Type B pancreatic cell (in vitro differentiated cells): Measurements from ENCODE around the gene EZR. TPM values are rescaled to one million over a fixed set of nuclear protein-coding genes. Genes with fewer than 3 reads are reported as not detected.

Source experiments
- DNase-seq: peaks from one replicate; pipeline ENCODE4 v3.0.0; 2021; ENCODE audit warnings: mixed read lengths; ENCODE audit not compliant: unreplicated experiment; ENCODE audit errors: extremely low spot score
- H3K27ac Mint-ChIP-seq: 2 replicates; pipeline ENCODE4 v1.8.0; 2021; ENCODE audit warnings: mild to moderate bottlenecking, mixed read lengths
- H3K27me3 Mint-ChIP-seq: 2 replicates; pipeline ENCODE4 v1.8.0; 2021; ENCODE audit warnings: mixed read lengths
- H3K36me3 Mint-ChIP-seq: 2 replicates; pipeline ENCODE4 v1.8.0; 2021; ENCODE audit warnings: mixed read lengths
- H3K4me1 Mint-ChIP-seq: one replicate; pipeline ENCODE4 v1.8.0; 2021; ENCODE audit warnings: mixed read lengths; ENCODE audit not compliant: unreplicated experiment
- H3K4me3 Mint-ChIP-seq: 2 replicates; pipeline ENCODE4 v1.8.0; 2021; ENCODE audit warnings: mild to moderate bottlenecking, mixed read lengths
- H3K9me3 Mint-ChIP-seq: 2 replicates; pipeline ENCODE4 v1.8.0; 2021; ENCODE audit warnings: mixed read lengths
- CTCF ChIP-seq: fragments of 200-600 bp; sonication (generic); conservative IDR thresholded peaks from 2 replicates; pipeline ENCODE4 v1.5.0; 2021; ENCODE audit warnings: antibody characterized with exemption, mild to moderate bottlenecking
- total RNA-seq: library from RNA; stranded (reverse); gene quantifications from 2 replicates; pipeline ENCODE4 v1.2.1, GENCODE V29; 2021; ENCODE audit warnings: low replicate concordance

Gene EZR
- total RNA-seq, 1 donor from 2014 or later = 166 TPM

GRCh38 chr6:158808442-158808833 lies 10.7 kb downstream of the EZR start:
- TF ChIP-seq CTCF = no peak
- peak overlapping the region; percentile 92 for H3K27ac Mint-ChIP-seq
- H3K4me3 Mint-ChIP-seq = peak overlapping the region; percentile 46
- peaks cover 5% of the 10 kb centered on the region for H3K9me3 Mint-ChIP-seq
- peaks cover 50% of the 10 kb centered on the region for H3K36me3 Mint-ChIP-seq
- H3K4me1 Mint-ChIP-seq = peaks cover 63% of the 10 kb centered on the region
- H3K27me3 Mint-ChIP-seq = no peaks in the 10 kb centered on the region
- no peak for DNase-seq

- Mint-ChIP-seq H3K4me3 (peak overlapping the region; percentile 46), H3K4me1 (peaks cover 58% of the 10 kb centered on the region), H3K27ac (peak overlapping the region; percentile 92), H3K9me3 (no peaks in the 10 kb centered on the region), H3K27me3 (no peaks in the 10 kb centered on the region), H3K36me3 (peaks cover 44% of the 10 kb centered on the region)
- no peak for TF ChIP-seq CTCF
- no peak for DNase-seq
These were observed 11.4 kb downstream of the EZR start for GRCh38 chr6:158807515-158808441.

- no peaks in the 10 kb centered on the region for H3K27me3 Mint-ChIP-seq
- no peak for DNase-seq
- no peak for TF ChIP-seq CTCF
- H3K4me1 Mint-ChIP-seq = peaks cover 60% of the 10 kb centered on the region
- no peaks in the 10 kb centered on the region for H3K9me3 Mint-ChIP-seq
- peak overlapping the region; percentile 39 for H3K4me3 Mint-ChIP-seq
- peak overlapping the region; percentile 92 for H3K27ac Mint-ChIP-seq
- H3K36me3 Mint-ChIP-seq = peaks cover 47% of the 10 kb centered on the region
These were observed 13.3 kb downstream of the EZR start for GRCh38 chr6:158805698-158806377.

GRCh38 chr6:158804207-158804606 lies 15.0 kb downstream of the EZR start:
- Mint-ChIP-seq H3K4me1 (peaks cover 56% of the 10 kb centered on the region), H3K27me3 (no peaks in the 10 kb centered on the region), H3K4me3 (peak overlapping the region; percentile 57), H3K9me3 (no peaks in the 10 kb centered on the region), H3K27ac (peak overlapping the region; percentile 79), H3K36me3 (peaks cover 36% of the 10 kb centered on the region)
- no peak for DNase-seq
- TF ChIP-seq CTCF = no peak

- TF ChIP-seq CTCF = no peak
- no peak for DNase-seq
- Mint-ChIP-seq H3K4me1 (peaks cover 56% of the 10 kb centered on the region), H3K9me3 (no peaks in the 10 kb centered on the region), H3K27ac (peak overlapping the region; percentile 79), H3K4me3 (peak overlapping the region; percentile 57), H3K36me3 (peaks cover 32% of the 10 kb centered on the region), H3K27me3 (no peaks in the 10 kb centered on the region)
These were observed 15.4 kb downstream of the EZR start for GRCh38 chr6:158803733-158804143.
